CD14-positive monocyte (primary cell): ENCODE measurements around the gene TSHZ2. TPM values are rescaled to one million over a fixed set of nuclear protein-coding genes. Genes with fewer than 3 reads are reported as not detected.

Experiments
- DNase-seq, 3 donors: peaks; one replicate each; pipeline ENCODE4 v3.0.0-alpha.2; 2011 to 2022
- H2AFZ ChIP-seq: 2 replicates; pipeline ENCODE4 v1.6.0; 2012; ENCODE audit warnings: mild to moderate bottlenecking, low read depth, low read length, inconsistent platforms; ENCODE audit not compliant: insufficient read depth, poor library complexity, severe bottlenecking
- H3K27ac ChIP-seq, 2 donors: 1 replicate in 1 of 2; 2 replicates in 1 of 2; pipeline ENCODE4 v1.5.1; 2012 to 2013; ENCODE audit warnings: low read length in 2 of 2, control low read depth in 1 of 2, inconsistent platforms in 1 of 2, low read depth in 1 of 2, mild to moderate bottlenecking in 1 of 2
- H3K27me3 ChIP-seq, 2 donors: one replicate each; pipeline versions ENCODE4 v1.6.0 to v1.6.1; 2011 to 2013; ENCODE audit warnings: low read length in 2 of 2; ENCODE audit not compliant: control insufficient read depth in 2 of 2, insufficient read depth in 2 of 2
- H3K36me3 ChIP-seq, 2 donors: replicated peaks in 1 of 2; 1 replicate in 1 of 2; 2 replicates in 1 of 2; pipeline versions ENCODE4 v1.5.1 to v1.6.1; 2012 to 2013; ENCODE audit warnings: low read length in 2 of 2, control low read depth in 1 of 2, inconsistent platforms in 1 of 2, mild to moderate bottlenecking in 1 of 2; ENCODE audit not compliant: insufficient read depth in 2 of 2, control insufficient read depth in 1 of 2
- H3K4me1 ChIP-seq, 2 donors: 1 replicate in 1 of 2; 2 replicates in 1 of 2; pipeline versions ENCODE4 v1.5.1 to v1.6.1; 2012 to 2013; ENCODE audit warnings: low read length in 2 of 2, control low read depth in 1 of 2, inconsistent platforms in 1 of 2, mild to moderate bottlenecking in 1 of 2, moderate library complexity in 1 of 2; ENCODE audit not compliant: insufficient read depth in 2 of 2, control insufficient read depth in 1 of 2
- H3K4me2 ChIP-seq: replicated peaks from 2 replicates; pipeline ENCODE3; 2012; ENCODE audit warnings: low read length, moderate library complexity, mild to moderate bottlenecking; ENCODE audit not compliant: poor library complexity, severe bottlenecking; ENCODE audit errors: extremely low read depth
- H3K4me3 ChIP-seq, 3 experiments: fragments of 200-600 bp in 1 of 3; sonication (generic) in 1 of 3; replicated peaks in 1 of 3; 1 replicate in 2 of 3; 2 replicates in 1 of 3; pipeline ENCODE4 v1.5.1; 2011 to 2013; ENCODE audit warnings: low read length in 3 of 3, mild to moderate bottlenecking in 3 of 3, control low read depth in 2 of 3, low read depth in 2 of 3, inconsistent platforms in 1 of 3, moderate library complexity in 1 of 3
- H3K79me2 ChIP-seq: 2 replicates; pipeline ENCODE4 v1.6.0; 2012; ENCODE audit warnings: mild to moderate bottlenecking, control low read depth, inconsistent platforms, low read length, moderate library complexity; ENCODE audit not compliant: insufficient read depth
- H3K9ac ChIP-seq: 2 replicates; pipeline ENCODE4 v1.6.0; 2017; ENCODE audit warnings: low read length, mild to moderate bottlenecking; ENCODE audit not compliant: insufficient read depth, poor library complexity, severe bottlenecking
- H3K9me3 ChIP-seq, 2 donors: replicated peaks in 1 of 2; 1 replicate in 1 of 2; 2 replicates in 1 of 2; pipeline versions ENCODE4 v1.5.1 to v1.6.1; 2012 to 2013; ENCODE audit warnings: low read length in 2 of 2, control low read depth in 1 of 2; ENCODE audit not compliant: control insufficient read depth in 1 of 2, insufficient read depth in 1 of 2
- H4K20me1 ChIP-seq: 2 replicates; pipeline ENCODE4 v1.6.0; 2012; ENCODE audit warnings: mild to moderate bottlenecking, low read length, control low read depth, moderate library complexity; ENCODE audit not compliant: insufficient read depth
- H3K27ac Mint-ChIP-seq, 7 donors: one replicate each; pipeline ENCODE4 v1.8.0; 2020; ENCODE audit warnings: mild to moderate bottlenecking in 7 of 7, mixed read lengths in 7 of 7, moderate library complexity in 6 of 7, inconsistent platforms in 2 of 7
- H3K27me3 Mint-ChIP-seq, 3 donors: one replicate each; pipeline ENCODE4 v1.8.0; 2021 to 2022; ENCODE audit warnings: low read depth in 3 of 3, mild to moderate bottlenecking in 3 of 3, mixed read lengths in 3 of 3, moderate library complexity in 3 of 3, inconsistent platforms in 1 of 3
- H3K36me3 Mint-ChIP-seq, 2 donors: one replicate each; pipeline ENCODE4 v1.8.0; 2020; ENCODE audit warnings: mixed read lengths in 2 of 2, inconsistent platforms in 1 of 2, mild to moderate bottlenecking in 1 of 2
- H3K4me1 Mint-ChIP-seq: one replicate; pipeline ENCODE4 v1.8.0; 2020; ENCODE audit warnings: mild to moderate bottlenecking, mixed read lengths
- H3K4me3 Mint-ChIP-seq, 2 donors: one replicate each; pipeline ENCODE4 v1.8.0; 2020; ENCODE audit warnings: mild to moderate bottlenecking in 2 of 2, mixed read lengths in 2 of 2, moderate library complexity in 1 of 2
- H3K9me3 Mint-ChIP-seq, 7 donors: one replicate each; pipeline ENCODE4 v1.8.0; 2020 to 2022; ENCODE audit warnings: mixed read lengths in 7 of 7, mild to moderate bottlenecking in 6 of 7, moderate library complexity in 6 of 7, inconsistent platforms in 2 of 7
- WGBS: methylation state at CpG from one replicate; pipeline ENCODE4 v1.1.5; 2013; ENCODE audit warnings: missing lambda C conversion rate; ENCODE audit not compliant: insufficient coverage; 5-methylcytosine and 5-hydroxymethylcytosine counted together
- intact Hi-C, 2 donors: fragments of 100-400 bp; cut with micrococcal nuclease; formaldehyde crosslinking; loops; one replicate each; pipeline versions ENCODE4 v1.15.0 to v1.15.1; 2023
- polyA plus RNA-seq, 3 donors: library from polyadenylated mRNA; depleted of rRNA in 1 of 3; unstranded in 2 of 3; stranded (reverse) in 1 of 3; fragments of 300-500 nt in 2 of 3; fragments of >200 nt in 1 of 3; fragmentation: Illumina TruSeq in 2 of 3; gene quantifications; 1 replicate in 2 of 3; 2 replicates in 1 of 3; pipeline ENCODE4 v1.2.3, GENCODE V29; 2012 to 2021
- TF ChIP-seq, protein P1 (sequence below): fragments of 200-600 bp; IDR thresholded peaks from one replicate; pipeline ENCODE4 v1.8.0; 2022; ENCODE audit warnings: antibody characterized with exemption, mild to moderate bottlenecking

The TSHZ2 gene
- polyA plus RNA-seq, 3 donors: not detected

DNA sequence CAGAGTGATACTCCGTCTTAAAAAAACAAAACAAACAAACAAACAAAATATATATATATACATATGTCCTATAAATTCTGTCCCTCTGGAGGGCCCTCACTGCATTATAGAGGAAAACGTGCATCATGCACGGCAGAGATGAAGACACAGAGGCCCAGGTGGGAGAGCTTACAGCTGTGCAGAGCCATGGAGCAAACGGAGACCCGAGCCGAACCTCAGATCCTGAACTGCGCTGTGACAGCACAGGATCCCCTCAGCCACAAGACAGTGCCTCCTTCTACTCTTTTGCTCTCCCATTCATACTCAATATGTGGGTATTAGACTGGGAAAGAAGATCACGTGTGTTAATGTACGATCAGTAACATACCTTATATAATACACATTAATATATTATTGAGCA, 539.9 kb downstream of the TSHZ2 start:
- intact Hi-C loops: no loop called here
- H3K4me1 Mint-ChIP-seq: no peaks in the 10 kb centered on the region

DNA sequence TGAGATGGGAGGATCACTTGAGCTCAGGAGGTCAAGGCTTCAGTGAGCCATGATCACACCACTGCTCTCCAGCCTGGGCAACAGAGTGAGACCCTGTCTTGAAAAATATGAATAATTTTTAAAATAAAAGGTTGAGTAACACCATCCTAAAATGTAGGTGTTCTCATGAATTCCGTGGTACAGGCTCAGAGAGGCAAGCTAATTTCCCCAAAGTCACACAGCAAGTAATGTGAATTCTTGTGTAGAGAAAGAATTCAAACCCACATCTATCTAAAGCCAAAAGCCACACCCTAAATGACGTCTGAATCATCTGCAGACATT, 541.0 kb downstream of the TSHZ2 start:
- Histone ChIP-seq H3K36me3 (no peaks in the 10 kb centered on the region), H3K4me1 (no peaks in the 10 kb centered on the region), H3K9me3 (no peaks in the 10 kb centered on the region), H2AFZ (no peak overlapping the region), H3K4me2 (no peak overlapping the region), H3K27ac (no peak overlapping the region), H3K9ac (no peak overlapping the region), H4K20me1 (no peaks in the 10 kb centered on the region), H3K27me3 (no peaks in the 10 kb centered on the region), H3K79me2 (no peaks in the 10 kb centered on the region), H3K4me3 (no peak overlapping the region)
- TF ChIP-seq, protein P1, sequence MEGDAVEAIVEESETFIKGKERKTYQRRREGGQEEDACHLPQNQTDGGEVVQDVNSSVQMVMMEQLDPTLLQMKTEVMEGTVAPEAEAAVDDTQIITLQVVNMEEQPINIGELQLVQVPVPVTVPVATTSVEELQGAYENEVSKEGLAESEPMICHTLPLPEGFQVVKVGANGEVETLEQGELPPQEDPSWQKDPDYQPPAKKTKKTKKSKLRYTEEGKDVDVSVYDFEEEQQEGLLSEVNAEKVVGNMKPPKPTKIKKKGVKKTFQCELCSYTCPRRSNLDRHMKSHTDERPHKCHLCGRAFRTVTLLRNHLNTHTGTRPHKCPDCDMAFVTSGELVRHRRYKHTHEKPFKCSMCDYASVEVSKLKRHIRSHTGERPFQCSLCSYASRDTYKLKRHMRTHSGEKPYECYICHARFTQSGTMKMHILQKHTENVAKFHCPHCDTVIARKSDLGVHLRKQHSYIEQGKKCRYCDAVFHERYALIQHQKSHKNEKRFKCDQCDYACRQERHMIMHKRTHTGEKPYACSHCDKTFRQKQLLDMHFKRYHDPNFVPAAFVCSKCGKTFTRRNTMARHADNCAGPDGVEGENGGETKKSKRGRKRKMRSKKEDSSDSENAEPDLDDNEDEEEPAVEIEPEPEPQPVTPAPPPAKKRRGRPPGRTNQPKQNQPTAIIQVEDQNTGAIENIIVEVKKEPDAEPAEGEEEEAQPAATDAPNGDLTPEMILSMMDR: no peak
- no peak overlapping the region for H3K4me3 Mint-ChIP-seq
- peaks cover 0 to 3% (median 0%) of the 10 kb centered on the region in 7 donors for H3K9me3 Mint-ChIP-seq
- intact Hi-C loops: no loop called here
- no peaks in the 10 kb centered on the region for H3K4me1 Mint-ChIP-seq
- no peak overlapping the region for H3K27ac Mint-ChIP-seq
- no peaks in the 10 kb centered on the region for H3K36me3 Mint-ChIP-seq
- WGBS: 88% methylated on average over 1 of the region's 2 CpGs
- peaks cover 0 to 4% (median 4%) of the 10 kb centered on the region in 3 donors for H3K27me3 Mint-ChIP-seq
- DNase-seq: no peak

More for the DNA sequence above, 539.9 kb downstream of the TSHZ2 start:
- Histone ChIP-seq H4K20me1 (no peaks in the 10 kb centered on the region), H3K36me3 (no peaks in the 10 kb centered on the region), H3K9me3 (no peaks in the 10 kb centered on the region), H3K4me2 (no peak overlapping the region), H3K79me2 (no peaks in the 10 kb centered on the region), H3K4me1 (no peaks in the 10 kb centered on the region), H2AFZ (no peak overlapping the region), H3K27ac (no peak overlapping the region), H3K9ac (no peak overlapping the region), H3K27me3 (no peaks in the 10 kb centered on the region), H3K4me3 (no peak overlapping the region)
- Mint-ChIP-seq H3K36me3 (no peaks in the 10 kb centered on the region), H3K4me3 (no peak overlapping the region), H3K27me3 (no peaks in the 10 kb centered on the region), H3K9me3 (peaks cover 0 to 3% (median 0%) of the 10 kb centered on the region in 7 donors), H3K27ac (no peak overlapping the region)
- no peak for DNase-seq
- 83% methylated on average over 2 of the region's 9 CpGs for WGBS
- TF ChIP-seq, protein P1: no peak
